ENCODE results near the gene GLRA1.

GRCh38 chr5:151800532-151800931, 124.1 kb downstream of the GLRA1 start:
- TF ChIP-seq CTCF (conservative IDR thresholded peaks at IDR 0.05; ENCODE audit: low read depth, low read length) (no peak), BHLHE40 (IDR thresholded peaks at IDR 0.05; ENCODE audit: low read depth, low read length) (no peak), MAZ (IDR thresholded peaks at IDR 0.05; ENCODE audit: borderline replicate concordance, low read depth, low read length) (no peak), POLR2A (IDR thresholded peaks at IDR 0.05; ENCODE audit: low read depth, low read length) (no peak), RFX5 (IDR thresholded peaks at IDR 0.05; ENCODE audit: low read depth, low read length) (no peak), CHD1 (IDR thresholded peaks at IDR 0.05; ENCODE audit: low read depth, low read length) (no peak), MXI1 (IDR thresholded peaks at IDR 0.05; ENCODE audit: borderline replicate concordance, low read depth, low read length) (no peak), CEBPB (IDR thresholded peaks at IDR 0.05; ENCODE audit: low read depth, low read length) (no peak)
- TF ChIP-seq, protein P1, sequence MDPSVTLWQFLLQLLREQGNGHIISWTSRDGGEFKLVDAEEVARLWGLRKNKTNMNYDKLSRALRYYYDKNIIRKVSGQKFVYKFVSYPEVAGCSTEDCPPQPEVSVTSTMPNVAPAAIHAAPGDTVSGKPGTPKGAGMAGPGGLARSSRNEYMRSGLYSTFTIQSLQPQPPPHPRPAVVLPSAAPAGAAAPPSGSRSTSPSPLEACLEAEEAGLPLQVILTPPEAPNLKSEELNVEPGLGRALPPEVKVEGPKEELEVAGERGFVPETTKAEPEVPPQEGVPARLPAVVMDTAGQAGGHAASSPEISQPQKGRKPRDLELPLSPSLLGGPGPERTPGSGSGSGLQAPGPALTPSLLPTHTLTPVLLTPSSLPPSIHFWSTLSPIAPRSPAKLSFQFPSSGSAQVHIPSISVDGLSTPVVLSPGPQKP (IDR thresholded peaks at IDR 0.05; ENCODE audit: borderline replicate concordance, low read depth, low read length) = no peak
